ENCODE data around the gene MAP3K14.
"Not testable (repeated sequence)": the region's sequence is repeated elsewhere in the genome, so short reads cannot be mapped to it uniquely, and the experiment has no call there.

The MAP3K14 gene

GRCh38 chr17:45345246-45345553 is 28.4 kb upstream of the MAP3K14 start:
- H3K27ac ChIP-seq (ENCODE audit: low read depth, low read length), result no peak overlapping the region
- no peaks in the 10 kb centered on the region for H3F3A ChIP-seq (ENCODE audit: control insufficient read depth, insufficient read depth)
- H3K4me1 ChIP-seq (ENCODE audit: control insufficient read depth, low read length), result no peaks in the 10 kb centered on the region
- H4K20me1 ChIP-seq (ENCODE audit: control insufficient read depth, insufficient read depth, low read depth, low read length), result no peaks in the 10 kb centered on the region
- no peak overlapping the region for H3K4me3 ChIP-seq (ENCODE audit: low read length)
- no peak for TF ChIP-seq EZH2phosphoT487 (IDR thresholded peaks at IDR 0.05; ENCODE audit: borderline replicate concordance, low read length)
- TF ChIP-seq CTCF (IDR thresholded peaks at IDR 0.05; ENCODE audit: low read depth, low read length, poor library complexity, severe bottlenecking), result no peak
- H3K9me3 ChIP-seq (ENCODE audit: control insufficient read depth, insufficient read depth, low read length), result no peaks in the 10 kb centered on the region
- H3K79me2 ChIP-seq (ENCODE audit: control insufficient read depth, low read length), result no peaks in the 10 kb centered on the region
- H3K27me3 ChIP-seq (ENCODE audit: control insufficient read depth, low read length), result peaks cover 7% of the 10 kb centered on the region
- H3K36me3 ChIP-seq (ENCODE audit: control insufficient read depth, low read length), result no peaks in the 10 kb centered on the region
- no peak overlapping the region for H3K4me2 ChIP-seq (ENCODE audit: low read length)
- H3K9me2 ChIP-seq (replicated peaks; ENCODE audit: control insufficient read depth, low read length), result no peaks in the 10 kb centered on the region

- H3K27ac ChIP-seq (ENCODE audit: low read depth, low read length); H3K36me3 ChIP-seq (ENCODE audit: control insufficient read depth, low read length); H3K27me3 ChIP-seq (ENCODE audit: control insufficient read depth, low read length); H3F3A ChIP-seq (ENCODE audit: control insufficient read depth, insufficient read depth); H3K4me2 ChIP-seq (ENCODE audit: low read length); H3K9me2 ChIP-seq (replicated peaks; ENCODE audit: control insufficient read depth, low read length); H3K4me3 ChIP-seq (ENCODE audit: low read length); H3K4me1 ChIP-seq (ENCODE audit: control insufficient read depth, low read length); H4K20me1 ChIP-seq (ENCODE audit: control insufficient read depth, insufficient read depth, low read depth, low read length); H3K9me3 ChIP-seq (ENCODE audit: control insufficient read depth, insufficient read depth, low read length); H3K79me2 ChIP-seq (ENCODE audit: control insufficient read depth, low read length): not testable (repeated sequence)
Measured at GRCh38 chr17:45343967-45344664, 27.3 kb upstream of the MAP3K14 start.

GRCh38 chr17:45342871-45343526 is 26.2 kb upstream of the MAP3K14 start:
- no peak overlapping the region for H3K27ac ChIP-seq (ENCODE audit: low read depth, low read length)
- H3F3A ChIP-seq (ENCODE audit: control insufficient read depth, insufficient read depth), result no peaks in the 10 kb centered on the region
- no peak overlapping the region for H3K4me2 ChIP-seq (ENCODE audit: low read length)
- no peaks in the 10 kb centered on the region for H3K36me3 ChIP-seq (ENCODE audit: control insufficient read depth, low read length)
- H3K27me3 ChIP-seq (ENCODE audit: control insufficient read depth, low read length), result peaks cover 9% of the 10 kb centered on the region
- no peaks in the 10 kb centered on the region for H3K9me2 ChIP-seq (replicated peaks; ENCODE audit: control insufficient read depth, low read length)
- H3K4me3 ChIP-seq (ENCODE audit: low read length), result no peak overlapping the region
- TF ChIP-seq CTCF (IDR thresholded peaks at IDR 0.05; ENCODE audit: low read depth, low read length, poor library complexity, severe bottlenecking) (no peak), EZH2phosphoT487 (IDR thresholded peaks at IDR 0.05; ENCODE audit: borderline replicate concordance, low read length) (no peak)
- no peaks in the 10 kb centered on the region for H4K20me1 ChIP-seq (ENCODE audit: control insufficient read depth, insufficient read depth, low read depth, low read length)
- no peaks in the 10 kb centered on the region for H3K79me2 ChIP-seq (ENCODE audit: control insufficient read depth, low read length)
- no peaks in the 10 kb centered on the region for H3K9me3 ChIP-seq (ENCODE audit: control insufficient read depth, insufficient read depth, low read length)
- H3K4me1 ChIP-seq (ENCODE audit: control insufficient read depth, low read length), result no peaks in the 10 kb centered on the region

- Histone ChIP-seq H3K9me3 (ENCODE audit: control insufficient read depth, insufficient read depth, low read length) (no peaks in the 10 kb centered on the region), H3F3A (ENCODE audit: control insufficient read depth, insufficient read depth) (no peaks in the 10 kb centered on the region), H3K4me1 (ENCODE audit: control insufficient read depth, low read length) (no peaks in the 10 kb centered on the region), H3K27me3 (ENCODE audit: control insufficient read depth, low read length) (peaks cover 9% of the 10 kb centered on the region), H3K9me2 (replicated peaks; ENCODE audit: control insufficient read depth, low read length) (no peaks in the 10 kb centered on the region), H4K20me1 (ENCODE audit: control insufficient read depth, insufficient read depth, low read depth, low read length) (no peaks in the 10 kb centered on the region), H3K36me3 (ENCODE audit: control insufficient read depth, low read length) (no peaks in the 10 kb centered on the region), H3K27ac (ENCODE audit: low read depth, low read length) (no peak overlapping the region), H3K4me2 (ENCODE audit: low read length) (no peak overlapping the region), H3K4me3 (ENCODE audit: low read length) (no peak overlapping the region), H3K79me2 (ENCODE audit: control insufficient read depth, low read length) (no peaks in the 10 kb centered on the region)
- no peak for TF ChIP-seq CTCF (IDR thresholded peaks at IDR 0.05; ENCODE audit: low read depth, low read length, poor library complexity, severe bottlenecking)
- TF ChIP-seq EZH2phosphoT487 (IDR thresholded peaks at IDR 0.05; ENCODE audit: borderline replicate concordance, low read length), result no peak
Measured at GRCh38 chr17:45342306-45342705, 25.5 kb upstream of the MAP3K14 start.

Measured in DOHH2 (cell line).